Naive B cell (primary cell): ENCODE data around the gene PEBP1. TPM values are rescaled to one million over a fixed set of nuclear protein-coding genes. Genes with fewer than 3 reads are reported as not detected.

Experiments
- ATAC-seq, 2 donors: fragments of 150-1000 bp; cut with Tn5 transposase; 2 replicates each; pipeline ENCODE4 v1.10.0; 2021; ENCODE audit warnings: low read depth in 2 of 2, mild to moderate bottlenecking in 2 of 2, moderate library complexity in 2 of 2
- DNase-seq: peaks from one replicate; pipeline ENCODE4 v3.0.0; 2022
- H3K27ac Mint-ChIP-seq, 6 donors: one replicate each; pipeline ENCODE4 v1.8.0; 2020 to 2022; ENCODE audit warnings: mild to moderate bottlenecking in 6 of 6, mixed read lengths in 6 of 6, moderate library complexity in 5 of 6, inconsistent platforms in 2 of 6
- H3K27me3 Mint-ChIP-seq, 3 donors: one replicate each; pipeline ENCODE4 v1.8.0; 2021 to 2022; ENCODE audit warnings: mixed read lengths in 3 of 3, mild to moderate bottlenecking in 1 of 3
- H3K36me3 Mint-ChIP-seq, 2 donors: one replicate each; pipeline ENCODE4 v1.8.0; 2020 to 2022; ENCODE audit warnings: mixed read lengths in 2 of 2, inconsistent platforms in 1 of 2, mild to moderate bottlenecking in 1 of 2
- H3K4me1 Mint-ChIP-seq, 3 donors: one replicate each; pipeline ENCODE4 v1.8.0; 2020 to 2022; ENCODE audit warnings: mixed read lengths in 3 of 3, inconsistent platforms in 1 of 3, mild to moderate bottlenecking in 1 of 3, moderate library complexity in 1 of 3
- H3K4me3 Mint-ChIP-seq, 8 donors: one replicate each; pipeline ENCODE4 v1.8.0; 2020 to 2022; ENCODE audit warnings: mild to moderate bottlenecking in 8 of 8, mixed read lengths in 8 of 8, moderate library complexity in 8 of 8, inconsistent platforms in 2 of 8
- H3K9me3 Mint-ChIP-seq, 7 donors: one replicate each; pipeline ENCODE4 v1.8.0; 2020 to 2022; ENCODE audit warnings: mixed read lengths in 7 of 7, mild to moderate bottlenecking in 5 of 7, inconsistent platforms in 2 of 7, moderate library complexity in 1 of 7
- polyA plus RNA-seq, 6 donors: library from polyadenylated mRNA; unstranded; fragments of 300-500 nt; fragmentation: Illumina TruSeq; gene quantifications; one replicate each; pipeline ENCODE4 v1.2.3, GENCODE V29; 2021; ENCODE audit warnings: low read depth in 6 of 6

Gene PEBP1
- polyA plus RNA-seq, 6 donors from 2014 or later = 237 to 308 (median 258) TPM

DNA sequence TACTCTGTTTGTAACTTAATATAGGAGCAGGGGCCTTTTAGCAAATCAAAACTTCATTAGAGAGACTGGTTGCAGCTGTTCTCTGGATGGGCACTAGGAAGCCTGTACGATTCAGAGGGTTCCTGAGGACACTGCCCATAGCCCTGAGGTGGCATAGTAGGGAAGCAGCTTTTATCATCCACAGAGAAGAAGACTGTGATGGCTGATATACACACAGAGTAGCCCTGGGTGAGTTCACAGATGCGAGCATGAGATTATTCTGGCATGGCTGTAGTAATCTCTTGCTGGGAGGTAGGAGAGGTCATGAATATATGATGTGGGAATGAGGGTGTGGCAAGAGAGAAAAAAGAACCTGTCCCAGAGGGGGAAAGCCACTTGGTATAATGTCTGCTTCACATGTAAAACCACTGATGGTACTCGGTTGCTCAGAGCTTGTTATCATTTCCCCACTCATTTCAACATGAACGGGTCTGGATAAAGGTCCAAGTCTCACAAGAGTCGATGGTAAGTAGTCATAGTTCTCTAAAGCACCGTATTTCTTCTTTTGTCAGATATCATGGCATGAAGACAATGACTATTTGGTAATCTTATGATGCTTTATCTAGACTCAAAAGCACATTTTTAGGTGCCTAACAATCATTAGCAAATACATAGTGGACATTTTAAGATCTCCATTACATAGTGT, 52.0 kb downstream of the PEBP1 start:
- H3K4me3 Mint-ChIP-seq = no peak overlapping the region
- H3K9me3 Mint-ChIP-seq = no peaks in the 10 kb centered on the region
- ATAC-seq (no peak), DNase-seq (no peak)
- peak overlapping the region in 3 of 6 donors; percentile 42 to 84 (median 64) for H3K27ac Mint-ChIP-seq
- no peaks in the 10 kb centered on the region for H3K27me3 Mint-ChIP-seq
- peaks cover 5 to 14% (median 11%) of the 10 kb centered on the region in 3 donors for H3K4me1 Mint-ChIP-seq
- H3K36me3 Mint-ChIP-seq = no peaks in the 10 kb centered on the region

DNA sequence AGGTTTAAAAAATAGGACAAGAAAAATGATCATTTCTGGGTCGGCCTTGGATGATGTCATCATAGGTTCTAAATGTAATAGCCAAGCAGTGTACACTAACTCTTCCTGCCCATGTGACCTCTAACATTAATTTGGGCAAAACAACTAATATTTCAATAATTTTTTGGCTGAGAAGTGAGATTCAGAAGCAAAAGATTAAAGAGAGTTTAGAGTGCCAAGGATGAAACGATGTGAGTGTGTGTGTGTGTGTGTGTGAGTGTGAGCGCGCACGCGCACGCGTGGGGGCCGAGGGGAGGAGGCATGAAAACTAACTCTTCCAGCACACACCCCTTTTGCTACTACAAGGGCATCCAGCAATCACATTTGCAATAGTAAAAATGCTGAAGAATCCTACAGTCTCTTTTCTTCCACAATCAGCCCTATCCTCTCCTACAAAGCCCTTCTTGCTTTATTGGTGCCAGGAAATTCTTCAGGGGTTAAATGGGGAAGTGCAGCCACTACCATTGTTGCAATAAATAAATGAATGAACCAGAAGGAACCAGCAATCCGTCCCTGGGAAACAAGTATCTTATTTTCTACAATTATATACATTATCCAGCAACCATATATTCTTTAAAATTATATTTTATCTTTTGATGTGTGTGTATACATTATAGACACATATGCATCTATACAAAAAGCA, 52.9 kb downstream of the PEBP1 start:
- H3K27ac Mint-ChIP-seq = no peak overlapping the region
- H3K4me3 Mint-ChIP-seq = no peak overlapping the region
- DNase-seq (no peak), ATAC-seq (no peak)
- no peaks in the 10 kb centered on the region for H3K36me3 Mint-ChIP-seq
- H3K27me3 Mint-ChIP-seq = no peaks in the 10 kb centered on the region
- no peaks in the 10 kb centered on the region for H3K9me3 Mint-ChIP-seq
- H3K4me1 Mint-ChIP-seq = peaks cover 5 to 14% (median 11%) of the 10 kb centered on the region in 3 donors

GRCh38 chr12:118189741-118190191, 53.8 kb downstream of the PEBP1 start:
- H3K27ac Mint-ChIP-seq = peak overlapping the region in 1 of 6 donors; percentile 74
- ATAC-seq = no peak

DNA sequence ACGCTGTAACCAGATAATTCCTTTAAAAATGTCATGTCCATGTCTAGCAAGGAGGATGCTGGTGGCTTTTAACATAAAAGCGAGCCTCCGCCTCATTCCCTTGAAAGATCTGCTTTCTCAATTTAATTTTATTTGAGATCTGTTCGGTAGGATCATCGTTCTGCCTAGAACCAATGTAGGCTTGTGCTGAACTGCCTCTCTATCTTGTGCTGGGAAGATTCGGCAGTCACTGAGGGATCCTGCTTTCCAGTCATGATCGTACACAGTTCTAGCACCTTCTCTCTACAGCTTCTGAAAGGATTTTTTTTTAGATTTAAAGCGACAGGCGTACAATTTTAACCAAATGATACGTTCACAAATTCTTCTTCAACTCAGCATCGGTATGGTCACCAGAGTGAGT, 54.3 kb downstream of the PEBP1 start:
- Mint-ChIP-seq H3K4me3 (no peak overlapping the region), H3K4me1 (peaks cover 5 to 14% (median 11%) of the 10 kb centered on the region in 3 donors), H3K9me3 (no peaks in the 10 kb centered on the region), H3K36me3 (peaks cover 0 to 5% of the 10 kb centered on the region in 2 donors), H3K27ac (peak overlapping the region in 1 of 6 donors; percentile 45), H3K27me3 (no peaks in the 10 kb centered on the region)
- no peak for ATAC-seq
- no peak for DNase-seq

More at GRCh38 chr12:118189741-118190191, 53.8 kb downstream of the PEBP1 start:
- H3K27me3 Mint-ChIP-seq = no peaks in the 10 kb centered on the region
- DNase-seq = no peak
- H3K4me1 Mint-ChIP-seq = peaks cover 5 to 14% (median 11%) of the 10 kb centered on the region in 3 donors
- peaks cover 0 to 5% of the 10 kb centered on the region in 2 donors for H3K36me3 Mint-ChIP-seq
- H3K9me3 Mint-ChIP-seq = no peaks in the 10 kb centered on the region
- no peak overlapping the region for H3K4me3 Mint-ChIP-seq

GRCh38 chr12:118193477-118193876, 57.6 kb downstream of the PEBP1 start:
- Mint-ChIP-seq H3K9me3 (no peaks in the 10 kb centered on the region), H3K36me3 (peaks cover 9 to 19% of the 10 kb centered on the region in 2 donors), H3K4me3 (no peak overlapping the region), H3K27ac (no peak overlapping the region), H3K4me1 (no peaks in the 10 kb centered on the region), H3K27me3 (no peaks in the 10 kb centered on the region)
- DNase-seq (no peak), ATAC-seq (no peak)

GRCh38 chr12:118193958-118194357, 58.0 kb downstream of the PEBP1 start:
- Mint-ChIP-seq H3K27ac (no peak overlapping the region), H3K9me3 (no peaks in the 10 kb centered on the region), H3K36me3 (peaks cover 11 to 21% of the 10 kb centered on the region in 2 donors), H3K27me3 (no peaks in the 10 kb centered on the region), H3K4me3 (no peak overlapping the region), H3K4me1 (no peaks in the 10 kb centered on the region)
- ATAC-seq (no peak), DNase-seq (no peak)

Other genes starting within 250 kb of the PEBP1 start
- not detected for gene KSR2, start 167.1 kb upstream of the PEBP1 start, polyA plus RNA-seq
- gene RFC5, start 119.4 kb upstream of the PEBP1 start, polyA plus RNA-seq = 10 to 100 TPM; 16.0 to 26.8 (median 24.1) TPM
- gene WSB2, start 74.9 kb upstream of the PEBP1 start, polyA plus RNA-seq = 10 to 100 TPM in 1 of 6 donors, 1 to 10 TPM in 5; 5.8 to 12.8 (median 8.3) TPM
- 1 to 10 TPM in 4 of 6 donors, under 1 TPM in 1, not detected in 1; 0.36 to 3.1 (median 1.7) TPM for gene VSIG10, start 32.1 kb upstream of the PEBP1 start, polyA plus RNA-seq
- gene TAOK3, start 236.8 kb downstream of the PEBP1 start, polyA plus RNA-seq = 10 to 100 TPM; 34.7 to 94.9 (median 86.3) TPM
- 10 to 100 TPM; 17.2 to 26.0 (median 20.1) TPM for gene SUDS3, start 240.4 kb downstream of the PEBP1 start, polyA plus RNA-seq